ENCODE results near the gene AGBL1.

The AGBL1 gene

DNA sequence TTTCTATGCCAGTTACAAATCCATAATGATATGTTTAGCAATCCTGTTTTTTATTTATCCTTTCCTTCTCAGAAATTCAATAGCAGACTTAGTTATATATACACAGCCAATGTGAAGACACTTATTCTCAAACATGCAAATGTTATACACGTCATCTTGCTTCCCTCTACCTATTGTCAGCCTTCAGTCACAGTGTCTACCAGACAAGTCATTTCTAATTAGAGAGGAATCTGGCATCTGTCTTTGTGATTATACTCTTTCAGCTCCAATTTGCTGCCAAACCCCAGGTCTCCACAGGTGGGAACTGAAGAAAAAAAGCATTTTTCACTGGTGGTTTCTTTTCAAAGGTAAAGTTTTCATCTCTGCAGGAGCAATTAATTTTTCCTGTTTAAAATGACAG, 793.1 kb downstream of the AGBL1 start:
- no peak for DNase-seq (ENCODE audit: low spot score)

DNA sequence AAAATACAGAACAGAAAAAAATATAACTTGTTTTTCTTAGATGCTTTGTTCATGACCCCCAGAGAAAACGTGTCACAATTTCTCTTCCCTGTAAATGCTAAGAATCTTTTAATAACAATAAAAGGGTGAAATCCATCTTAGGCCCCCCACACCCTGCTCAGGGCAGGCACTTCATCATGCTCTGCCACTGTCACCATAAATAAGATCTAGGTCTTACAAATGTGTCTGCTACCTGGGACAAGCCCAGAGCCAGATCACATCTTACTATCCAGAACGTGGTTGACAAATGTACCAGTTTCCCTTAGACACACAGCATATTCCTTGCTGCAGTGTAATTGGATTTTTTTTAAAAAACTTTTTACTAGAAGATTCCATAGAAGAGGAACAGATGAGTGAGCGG, 795.4 kb downstream of the AGBL1 start:
- DNase-seq (ENCODE audit: low spot score), result no peak

DNA sequence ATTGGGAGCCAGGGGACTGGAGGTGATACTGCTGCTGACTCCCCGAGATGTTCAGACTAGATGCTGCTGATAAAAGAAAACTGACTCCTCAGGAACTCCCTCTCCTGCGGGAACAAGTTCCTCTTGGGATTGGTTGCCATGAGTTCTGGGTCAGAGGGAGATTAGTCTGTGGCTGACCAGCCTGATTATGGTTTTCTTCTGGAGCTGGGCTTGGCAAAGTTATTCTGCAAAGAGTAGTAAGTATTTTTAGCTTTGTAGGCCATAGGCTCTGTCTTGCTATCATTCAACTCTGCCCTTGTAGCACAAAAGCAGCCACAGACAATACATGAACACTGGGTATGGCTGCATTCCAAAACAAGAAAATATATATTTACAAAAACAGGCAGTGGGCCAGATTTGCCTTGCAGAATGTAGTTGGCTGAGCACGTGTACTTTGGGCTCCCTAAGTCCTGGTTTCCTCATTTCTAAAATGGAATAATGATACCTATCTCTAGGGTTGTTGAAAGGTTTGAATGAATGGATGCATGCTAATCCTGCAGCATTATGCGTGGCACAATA, 796.8 kb downstream of the AGBL1 start:
- no peak for DNase-seq (ENCODE audit: low spot score)

DNA sequence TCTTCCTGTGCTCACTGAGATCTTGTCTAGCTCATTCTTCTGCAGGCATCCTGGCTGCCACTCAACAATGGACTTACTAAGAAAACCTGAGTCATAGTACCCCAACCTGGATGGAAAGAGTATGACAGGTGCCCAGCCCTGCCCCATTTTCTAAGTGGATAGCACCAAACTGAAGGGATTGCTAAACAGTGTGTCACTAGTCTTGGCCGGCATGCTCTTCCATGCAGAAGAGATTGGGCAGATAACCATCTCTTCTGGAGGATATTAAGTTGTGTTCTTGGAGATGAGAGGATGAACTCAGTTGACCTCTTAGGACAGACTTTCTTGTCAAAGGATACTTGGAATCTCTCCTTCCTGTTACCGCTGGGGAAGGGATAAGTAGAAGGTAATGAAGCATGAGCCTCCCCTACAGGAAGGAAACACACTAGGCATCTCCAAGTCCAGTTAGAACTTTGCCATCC, 797.5 kb downstream of the AGBL1 start:
- DNase-seq (ENCODE audit: low spot score), result no peak

DNA sequence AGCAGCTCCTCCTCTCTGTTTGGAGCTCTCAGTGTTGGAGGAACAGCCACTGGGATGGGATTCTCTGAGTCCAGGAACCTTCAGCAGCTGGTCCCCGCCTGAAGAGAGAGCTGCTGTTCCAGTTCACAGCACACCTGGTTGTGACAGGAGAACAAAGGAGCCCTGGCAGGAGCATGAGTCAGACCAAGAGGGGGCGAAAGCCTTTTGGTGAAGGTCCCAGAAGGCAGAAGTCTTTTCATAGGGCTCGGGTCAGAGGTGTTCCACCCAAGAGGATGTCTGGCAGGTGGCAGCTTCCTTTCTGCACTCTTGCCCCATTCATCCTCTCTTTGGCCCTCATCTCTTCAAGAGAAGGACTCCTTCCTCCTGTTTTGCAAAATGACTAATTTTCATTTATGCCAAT, 799.2 kb downstream of the AGBL1 start:
- peak; percentile 4 for DNase-seq (ENCODE audit: low spot score)

DNA sequence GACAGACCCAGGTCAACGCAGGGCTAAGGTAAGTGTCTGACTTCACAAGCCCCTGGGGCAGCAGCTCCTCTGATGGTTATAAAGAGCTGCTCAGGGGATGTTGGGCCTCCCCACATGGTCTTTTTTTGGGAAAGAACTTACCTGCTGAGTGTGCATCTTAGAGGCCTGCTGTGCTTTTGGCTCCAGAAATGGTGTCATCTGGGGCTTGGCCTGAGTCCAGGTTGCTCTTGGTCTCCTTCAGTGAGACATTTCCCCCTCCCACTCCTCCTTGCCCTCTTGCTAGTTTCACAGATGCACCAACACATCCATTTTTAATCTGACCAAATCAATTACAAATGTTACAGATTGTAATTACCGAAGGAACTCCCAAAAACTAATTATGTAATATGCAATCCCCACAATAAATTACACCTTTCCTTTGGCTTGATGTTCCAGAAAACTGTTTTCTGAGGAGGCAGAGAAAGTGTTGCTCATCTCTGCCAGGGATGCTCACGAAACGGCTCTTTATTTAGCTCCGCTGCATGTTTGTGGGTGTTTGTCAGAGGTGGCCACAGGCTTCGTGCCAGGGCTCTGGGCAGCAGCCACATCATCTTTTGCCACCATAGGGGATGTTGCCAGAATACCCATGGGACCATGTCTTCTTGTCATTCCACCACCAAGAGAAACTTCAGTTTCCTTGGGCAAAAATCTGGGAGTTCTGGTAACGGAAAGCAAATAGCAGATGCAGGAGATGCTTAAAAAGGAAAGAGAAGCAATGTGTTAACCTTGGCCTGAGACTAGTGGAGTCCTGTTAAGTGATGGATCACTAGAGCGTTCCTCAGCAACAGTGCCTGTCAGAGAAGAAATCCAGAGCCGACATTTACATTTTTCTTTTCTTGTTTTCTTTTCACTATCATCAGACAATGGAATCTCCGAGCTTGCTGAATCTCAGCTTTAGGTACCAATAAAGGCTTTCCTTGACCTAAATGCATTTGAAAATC, 799.9 kb downstream of the AGBL1 start:
- no peak for DNase-seq (ENCODE audit: low spot score)

DNA sequence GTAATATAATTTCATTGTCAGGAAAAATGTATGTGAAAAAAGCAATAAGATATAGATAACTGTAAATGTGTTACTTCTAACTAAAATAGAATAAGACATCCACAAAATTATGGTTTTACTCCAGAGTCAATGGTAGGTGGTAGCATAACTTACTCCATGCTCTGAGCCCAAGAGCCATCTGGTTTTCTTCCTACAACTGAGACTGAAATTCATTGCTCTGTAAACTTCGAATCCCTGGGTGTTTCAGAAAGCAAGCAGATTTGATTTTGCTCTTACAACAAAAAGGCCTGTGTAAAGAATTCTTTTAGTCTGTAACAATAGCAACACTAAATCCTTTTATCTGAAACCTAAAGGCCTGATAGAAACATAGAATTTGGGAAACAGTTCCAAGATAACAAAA, 805.9 kb downstream of the AGBL1 start:
- no peak for DNase-seq (ENCODE audit: low spot score)

DNA sequence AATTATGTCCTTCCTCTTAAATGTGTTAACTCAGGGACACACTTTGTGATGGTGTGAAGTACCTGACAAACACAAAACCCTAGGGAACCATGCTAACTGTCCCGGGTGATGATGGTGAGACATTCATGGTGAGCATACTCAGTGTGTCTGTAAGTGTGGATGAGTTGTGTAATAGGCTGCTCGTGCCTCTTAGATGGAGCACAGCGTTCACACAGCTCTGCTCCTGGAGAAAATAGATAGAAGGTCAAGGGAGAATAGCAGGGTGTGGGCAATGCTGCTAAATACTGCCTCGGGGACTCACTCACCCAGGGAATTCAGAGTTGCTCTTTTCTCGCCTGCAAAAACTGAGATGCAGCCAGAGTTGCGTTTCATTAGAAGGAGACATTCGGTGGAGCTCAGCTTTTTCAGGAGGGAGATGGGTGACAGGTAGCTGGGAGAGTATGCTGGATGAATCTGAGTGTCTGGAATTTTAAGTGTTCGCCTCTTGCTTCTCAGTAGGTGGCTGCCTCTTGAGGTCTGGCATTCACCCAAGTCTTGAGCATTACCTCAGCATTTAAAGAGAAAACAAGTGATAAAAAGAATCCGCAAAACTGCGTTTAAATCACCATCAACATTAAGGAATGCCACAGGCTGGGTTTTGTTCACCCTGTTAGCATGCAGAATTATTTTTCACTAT, 813.2 kb downstream of the AGBL1 start:
- no peak for DNase-seq (ENCODE audit: low spot score)

DNA sequence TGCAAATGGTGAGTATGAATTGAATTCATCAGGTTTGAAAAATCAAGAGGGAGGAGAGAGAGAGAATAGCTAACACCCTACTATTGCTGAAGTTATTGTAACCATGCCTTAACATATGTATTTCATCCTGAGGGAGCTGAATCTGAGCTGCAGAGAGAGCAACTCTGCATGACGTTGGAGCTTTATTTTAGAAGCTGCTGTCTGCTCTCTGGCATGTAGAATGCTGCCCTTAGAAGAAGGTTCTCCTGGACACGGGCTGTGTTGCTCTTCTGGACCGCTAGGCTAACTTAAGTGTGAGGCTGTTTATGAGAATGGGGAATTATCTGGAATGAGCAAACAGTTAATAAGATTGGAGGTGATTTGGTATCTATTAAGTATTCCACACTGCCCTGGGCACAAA, 814.6 kb downstream of the AGBL1 start:
- no peak for DNase-seq (ENCODE audit: low spot score)

DNA sequence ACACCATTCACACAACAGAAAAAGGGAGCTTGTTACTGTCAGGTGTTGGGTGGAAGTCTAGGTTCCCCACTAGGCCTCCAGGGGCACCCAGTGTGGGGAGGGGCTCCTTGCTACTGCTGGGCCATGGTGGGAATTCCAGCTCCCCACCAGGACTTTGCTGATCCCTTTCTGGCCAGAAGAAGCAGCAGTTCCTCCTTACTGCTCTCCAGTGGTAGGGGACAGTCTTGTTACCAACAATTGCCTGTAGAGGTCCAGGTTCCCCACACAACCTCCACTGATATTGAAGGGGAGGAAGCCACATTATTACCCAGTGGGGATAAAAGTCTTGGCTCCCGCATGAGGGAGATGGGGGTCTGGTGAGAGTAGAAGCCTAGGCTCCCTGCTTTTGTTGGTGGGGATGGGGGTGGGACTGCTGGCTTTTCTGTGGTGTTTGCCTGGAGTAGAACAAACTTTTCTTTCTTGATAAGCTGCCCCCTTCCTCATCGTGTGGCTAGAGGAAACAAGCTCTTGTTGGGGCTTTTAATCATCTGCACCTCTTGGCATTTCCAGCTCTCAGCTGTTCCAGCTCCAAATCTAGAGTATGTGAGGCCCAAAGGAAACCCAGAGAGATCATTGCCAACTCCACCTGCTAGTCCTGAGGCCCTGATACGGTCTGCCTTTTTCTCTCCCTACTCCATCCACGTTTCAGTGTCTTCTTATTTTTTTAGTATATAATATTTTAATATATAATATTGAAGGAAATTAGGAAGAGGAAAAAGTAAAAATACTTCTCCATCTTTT, 824.2 kb downstream of the AGBL1 start:
- no peak for DNase-seq (ENCODE audit: low spot score)

DNA sequence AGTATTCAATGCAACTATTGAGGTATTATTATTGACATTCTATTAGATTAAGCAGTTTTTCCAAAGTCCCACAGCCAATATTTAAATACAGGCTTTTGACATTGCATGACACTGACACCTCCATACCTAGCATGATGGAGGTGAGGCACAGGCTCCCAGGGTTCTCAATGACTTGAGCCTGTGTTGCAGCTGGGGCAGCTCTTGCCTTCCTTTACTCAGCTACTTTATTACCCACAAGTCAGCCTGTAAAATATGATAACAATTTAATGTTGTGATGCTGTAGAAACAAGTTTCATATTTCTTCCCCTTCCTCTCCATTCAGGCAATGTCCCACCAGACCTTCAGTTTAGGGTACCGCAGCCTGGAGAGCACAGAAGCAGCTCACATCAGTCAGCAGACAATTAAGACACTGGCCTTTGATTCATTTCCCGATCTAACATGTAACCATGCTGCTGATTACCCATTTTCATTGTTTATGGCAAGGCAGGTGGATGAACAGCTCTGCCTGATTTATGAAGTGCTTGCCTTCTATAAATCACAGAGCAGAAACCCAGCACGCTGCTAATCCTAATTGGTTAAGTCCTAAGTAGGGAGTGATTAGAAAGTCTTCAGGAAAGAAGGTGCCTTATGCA, 826.1 kb downstream of the AGBL1 start:
- DNase-seq (ENCODE audit: low spot score), result no peak

DNA sequence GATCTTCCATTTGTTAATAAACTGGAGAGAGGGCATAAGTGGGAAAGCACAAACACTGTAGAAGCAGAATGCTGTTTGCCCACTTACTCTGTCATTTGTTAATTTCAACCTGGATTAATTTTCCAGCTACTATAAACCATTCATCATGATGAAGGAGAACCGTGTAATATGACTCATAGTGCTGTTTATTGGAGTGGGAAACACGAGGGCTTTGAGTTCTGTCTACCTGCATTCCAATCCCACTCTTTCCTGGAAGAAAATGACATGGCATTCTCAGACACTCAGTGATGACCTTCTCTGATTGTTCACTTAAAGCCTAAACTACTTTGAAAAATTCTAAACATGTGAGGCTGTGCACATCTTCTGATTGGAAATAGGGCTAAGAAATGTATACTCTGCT, 826.7 kb downstream of the AGBL1 start:
- DNase-seq (ENCODE audit: low spot score), result no peak

DNA sequence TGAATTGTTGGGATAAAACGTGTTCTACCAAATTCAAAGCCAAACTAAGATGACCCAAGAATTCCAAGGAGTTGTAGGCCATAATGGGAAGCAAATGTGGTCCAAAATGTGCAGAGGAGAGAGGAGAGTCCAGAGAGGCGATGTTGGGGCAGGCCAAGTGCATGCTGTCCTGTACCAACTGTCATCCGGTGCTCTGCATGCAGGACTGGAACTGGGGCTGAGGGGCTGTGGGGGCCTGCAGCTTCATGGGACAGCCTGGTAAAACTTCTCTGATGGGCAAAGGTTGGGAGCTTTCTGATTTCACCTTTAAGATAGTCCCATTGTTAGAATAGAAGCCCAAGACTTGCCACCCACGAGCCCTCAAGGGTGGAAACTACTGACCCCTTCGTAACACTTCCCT, 831.4 kb downstream of the AGBL1 start:
- no peak for DNase-seq (ENCODE audit: low spot score)

DNA sequence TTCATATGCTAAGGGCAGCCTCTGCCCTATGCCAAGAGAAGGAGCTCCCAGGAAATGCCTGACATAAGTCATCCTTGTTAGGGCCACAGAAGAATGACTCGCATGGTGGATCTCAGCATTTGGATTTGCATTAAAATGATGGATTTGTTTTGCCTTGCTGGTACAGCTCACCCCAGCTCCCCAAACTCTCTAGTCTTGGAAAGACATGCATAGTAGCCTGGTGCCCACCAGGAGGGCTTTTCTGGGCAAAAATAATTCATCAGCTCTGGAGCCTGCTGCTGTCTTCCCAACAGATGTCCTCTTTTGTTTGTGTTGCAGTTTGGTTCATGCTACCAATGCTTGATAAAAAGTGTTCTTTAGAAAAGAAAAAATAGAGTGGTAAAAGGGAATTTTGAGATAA, 833.0 kb downstream of the AGBL1 start:
- DNase-seq (ENCODE audit: low spot score), result no peak

DNA sequence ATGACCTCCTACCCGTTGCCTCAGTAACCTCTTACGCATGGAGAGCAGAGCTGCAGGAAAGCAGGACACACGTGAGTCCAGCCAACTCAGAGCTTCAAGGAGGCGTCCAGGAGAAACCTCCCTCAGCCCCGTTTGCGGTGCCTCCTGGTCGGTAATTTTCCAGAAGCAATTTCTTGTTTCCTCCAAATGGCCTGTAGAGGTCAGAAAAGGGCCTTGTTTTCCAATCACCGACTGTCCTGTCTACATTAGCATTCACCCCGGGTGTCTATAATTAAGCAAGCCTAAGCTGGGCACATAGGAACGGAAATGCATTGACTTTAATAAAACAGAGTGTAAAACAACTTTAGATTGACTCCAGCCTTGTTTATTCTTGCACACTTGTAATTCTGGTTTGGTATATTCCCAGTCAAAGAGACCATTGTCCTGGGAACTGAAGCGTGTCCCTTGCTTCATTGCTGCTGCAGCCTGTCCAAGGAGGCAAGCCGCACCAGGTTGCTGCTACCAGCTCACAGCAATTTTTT, 836.2 kb downstream of the AGBL1 start:
- DNase-seq (ENCODE audit: low spot score), result peak; percentile 55

DNA sequence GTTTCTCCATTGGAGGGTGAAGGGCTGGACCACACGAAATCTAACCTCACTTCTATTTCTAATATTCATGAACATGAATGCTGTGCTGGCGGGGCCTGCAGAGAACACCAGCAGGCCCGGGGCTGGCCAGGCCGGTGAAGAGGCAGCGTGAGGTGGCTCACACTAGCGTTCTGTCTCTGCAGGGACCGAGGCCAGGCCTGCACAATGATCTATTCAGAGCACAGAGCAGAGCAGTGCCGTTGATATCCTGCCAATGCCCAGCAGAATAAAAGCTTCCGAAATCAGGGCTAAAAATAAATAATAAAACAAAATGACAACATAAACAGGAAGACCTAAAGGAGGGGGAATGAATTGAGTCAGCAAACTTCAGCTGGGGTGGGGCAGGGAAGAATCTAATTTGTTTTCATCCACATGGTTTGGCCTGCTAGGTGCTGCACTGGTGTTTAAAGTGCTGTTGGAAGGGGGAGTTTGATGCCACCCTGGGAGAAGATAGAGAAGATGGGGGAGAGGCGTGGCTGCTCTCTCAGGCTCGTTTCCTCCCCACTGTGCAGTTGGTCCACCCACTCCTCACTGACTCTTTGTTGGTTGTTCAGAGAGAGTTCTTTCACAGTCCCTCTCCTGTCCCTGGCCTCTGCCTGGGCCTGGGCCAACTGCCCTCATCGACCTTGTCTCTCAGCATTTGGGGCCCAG, 837.1 kb downstream of the AGBL1 start:
- DNase-seq (ENCODE audit: low spot score), result no peak

DNA sequence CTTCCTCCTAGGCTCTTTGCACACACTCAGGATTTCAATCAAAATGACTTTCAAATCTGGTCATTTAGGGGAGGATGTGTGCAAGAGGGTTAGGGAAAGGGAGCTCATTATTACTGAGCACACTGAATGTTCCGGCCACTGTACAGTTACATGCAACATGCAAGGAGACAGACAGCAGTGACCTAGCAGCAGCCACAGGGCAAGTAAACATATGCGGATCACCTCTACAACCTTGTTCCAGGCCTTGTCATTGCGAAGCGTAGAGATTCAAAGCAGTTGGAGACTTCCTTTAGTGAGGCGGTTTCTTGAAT, 837.6 kb downstream of the AGBL1 start:
- no peak for DNase-seq (ENCODE audit: low spot score)

DNA sequence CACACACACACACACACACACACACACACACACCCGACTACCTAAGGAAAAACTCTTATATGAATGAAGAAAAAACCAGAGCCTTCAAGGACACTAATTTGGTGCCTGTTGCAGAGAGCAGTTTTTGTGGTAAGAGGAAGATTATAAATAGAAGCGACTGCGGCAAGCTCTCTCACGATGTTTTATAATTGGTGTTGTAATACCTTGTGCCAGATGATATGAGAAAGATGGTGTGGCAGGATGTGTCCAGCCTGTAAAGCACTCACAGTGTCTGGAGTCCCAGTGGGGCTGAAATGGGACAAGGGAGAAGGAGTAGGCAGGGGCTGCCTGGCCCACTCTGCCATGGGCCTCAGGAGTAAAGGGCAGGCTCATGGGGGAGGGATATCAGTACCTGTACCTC, 839.9 kb downstream of the AGBL1 start:
- no peak for DNase-seq (ENCODE audit: low spot score)

DNA sequence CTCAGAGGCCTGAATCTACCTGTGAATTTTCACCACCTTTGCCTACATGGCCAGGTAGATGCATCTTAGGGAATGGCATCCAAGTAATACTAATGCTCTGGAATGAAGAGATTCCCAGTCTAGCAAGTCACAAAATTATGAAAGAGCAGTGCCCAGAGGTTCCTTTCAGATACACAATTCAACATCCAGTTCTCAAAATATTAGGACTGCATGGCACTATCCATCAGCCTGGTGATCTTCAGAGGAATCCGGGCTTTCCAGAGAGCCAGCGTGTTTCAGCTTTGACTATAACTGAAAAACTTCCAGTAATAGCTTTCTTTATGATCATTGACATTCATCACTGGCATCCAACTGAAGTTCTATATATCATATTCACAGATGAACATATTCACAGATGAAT, 849.8 kb downstream of the AGBL1 start:
- DNase-seq (ENCODE audit: low spot score), result no peak

DNA sequence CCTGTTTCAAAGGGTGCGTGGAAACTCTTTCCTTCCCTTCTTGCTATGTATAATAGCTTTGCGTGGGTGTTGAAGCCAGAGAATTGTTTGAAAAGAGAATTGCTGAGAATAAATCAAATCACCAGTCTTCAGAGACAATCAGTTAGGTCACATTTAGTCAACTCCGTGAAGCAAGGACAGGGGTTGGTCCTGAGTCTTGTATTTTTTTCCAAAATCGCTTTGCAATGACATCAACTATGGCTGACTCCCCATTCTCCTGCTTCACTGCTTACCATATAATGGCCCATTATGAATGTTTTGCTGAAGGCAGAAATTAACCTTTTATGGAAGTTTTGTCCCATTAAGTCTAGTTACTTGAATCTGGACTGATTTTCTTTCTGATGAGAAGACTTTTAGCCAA, 852.8 kb downstream of the AGBL1 start:
- DNase-seq (ENCODE audit: low spot score), result no peak

DNA sequence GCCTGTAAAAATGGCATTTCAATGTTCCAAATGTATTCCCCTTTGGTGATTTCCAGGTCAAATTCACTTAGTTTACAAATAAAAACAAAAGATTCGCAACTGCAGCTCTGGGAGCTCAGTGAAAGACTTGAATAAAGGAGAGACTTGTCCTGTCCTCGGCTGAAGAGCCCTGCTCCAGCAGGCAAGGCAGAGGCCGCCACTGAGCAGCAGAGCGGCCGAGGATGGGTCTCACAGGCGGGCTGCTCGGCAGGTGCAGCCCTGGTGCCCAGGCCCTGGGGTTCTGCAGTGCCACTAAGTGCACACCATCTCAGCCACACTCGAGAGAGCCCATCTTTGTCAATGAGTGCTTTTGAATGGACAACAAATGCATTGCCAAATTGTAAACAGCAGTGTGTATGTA, 856.2 kb downstream of the AGBL1 start:
- no peak for DNase-seq (ENCODE audit: low spot score)

All from NAMALWA (cell line).